ENCODE measurements around the gene CST3. TPM values are rescaled to one million over a fixed set of nuclear protein-coding genes. Genes with fewer than 3 reads are reported as not detected.
"Not testable (repeated sequence)": the region's sequence is repeated elsewhere in the genome, so short reads cannot be mapped to it uniquely, and the experiment has no call there.

The CST3 gene
- total RNA-seq, 3 donors from 2014 or later: 763 to 916 (median 852) TPM

DNA sequence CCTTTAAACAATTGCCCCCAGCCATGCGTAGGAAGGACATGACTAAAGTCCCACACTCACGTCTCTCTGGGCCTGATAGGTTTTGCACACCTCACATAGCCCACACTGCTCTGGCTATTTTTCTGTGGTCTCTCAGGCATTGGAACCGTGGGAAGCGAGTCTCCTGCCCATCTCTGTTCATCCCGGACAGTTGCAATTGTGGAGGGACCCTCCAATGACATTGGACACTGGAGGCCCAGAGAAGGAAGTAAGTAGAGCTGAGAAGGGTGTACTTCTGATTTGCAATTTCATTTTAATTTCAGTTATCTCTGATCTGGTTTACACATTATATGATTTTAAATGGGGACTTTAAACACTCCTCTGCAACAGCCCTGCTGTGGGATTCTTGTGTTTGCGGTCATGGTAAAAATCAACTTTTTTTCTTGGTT, 23.3 kb upstream of the CST3 start:
- no peaks in the 10 kb centered on the region for H3K36me3 ChIP-seq (ENCODE audit: low read depth)
- DNase-seq (no peak), ATAC-seq (no peak)
- no peaks in the 10 kb centered on the region for H3K9me3 ChIP-seq
- no peak for TF ChIP-seq CTCF (IDR thresholded peaks at IDR 0.05)
- intact Hi-C loops (cut with DNase I, micrococcal nuclease): no loop called here
- H3K4me3 ChIP-seq: no peak overlapping the region
- H3K4me1 ChIP-seq (ENCODE audit: low read depth): peaks cover 2% of the 10 kb centered on the region

GRCh38 chr20:23659989-23660837, 22.5 kb upstream of the CST3 start:
- DNase-seq: no peak

GRCh38 chr20:23659610-23659988, 21.8 kb upstream of the CST3 start:
- H3K4me3 ChIP-seq; ATAC-seq; DNase-seq; intact Hi-C loops (cut with DNase I, micrococcal nuclease); H3K4me1 ChIP-seq (ENCODE audit: low read depth); H3K36me3 ChIP-seq (ENCODE audit: low read depth); H3K9me3 ChIP-seq: not testable (repeated sequence)

More at GRCh38 chr20:23659989-23660837, 22.5 kb upstream of the CST3 start:
- Histone ChIP-seq H3K4me1 (ENCODE audit: low read depth) (peaks cover 2% of the 10 kb centered on the region), H3K9me3 (no peaks in the 10 kb centered on the region), H3K4me3 (no peak overlapping the region), H3K36me3 (ENCODE audit: low read depth) (no peaks in the 10 kb centered on the region)
- intact Hi-C loops (cut with DNase I, micrococcal nuclease): no loop called here
- ATAC-seq: no peak
- TF ChIP-seq CTCF (IDR thresholded peaks at IDR 0.05): no peak

DNA sequence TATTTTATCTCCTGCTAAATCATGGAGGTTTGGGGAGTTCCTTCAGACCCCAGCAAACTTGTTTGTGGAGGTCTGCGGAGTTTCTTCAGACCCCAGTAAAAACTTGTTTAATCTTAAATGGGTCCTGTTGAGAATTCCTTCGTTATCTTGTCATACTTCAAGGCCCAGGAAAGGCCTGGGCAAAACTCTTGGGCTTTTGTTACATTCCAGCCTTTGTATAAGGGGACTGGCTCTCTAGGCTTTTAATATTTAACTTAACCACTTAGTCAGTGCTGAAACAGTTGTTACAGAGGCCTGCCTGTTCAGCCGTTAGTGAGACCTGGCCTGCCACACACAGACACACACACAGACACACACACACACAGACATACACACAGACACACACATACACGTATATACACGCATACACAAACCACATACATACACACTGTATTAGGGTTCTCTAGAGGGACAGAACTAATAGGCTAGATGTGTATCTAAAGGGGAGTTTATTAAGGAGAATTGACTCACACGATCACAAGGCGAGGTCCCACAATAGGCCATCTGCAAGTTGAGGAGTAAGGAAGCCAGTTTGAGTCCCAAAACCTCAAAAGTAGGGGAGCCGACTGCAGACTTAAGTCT, 21.3 kb upstream of the CST3 start:
- Histone ChIP-seq H3K9me3 (no peaks in the 10 kb centered on the region), H3K4me1 (ENCODE audit: low read depth) (peaks cover 2% of the 10 kb centered on the region), H3K4me3 (no peak overlapping the region), H3K36me3 (ENCODE audit: low read depth) (no peaks in the 10 kb centered on the region)
- TF ChIP-seq CTCF (IDR thresholded peaks at IDR 0.05): no peak
- DNase-seq (no peak), ATAC-seq (no peak)
- intact Hi-C loops (cut with DNase I, micrococcal nuclease): no loop called here

DNA sequence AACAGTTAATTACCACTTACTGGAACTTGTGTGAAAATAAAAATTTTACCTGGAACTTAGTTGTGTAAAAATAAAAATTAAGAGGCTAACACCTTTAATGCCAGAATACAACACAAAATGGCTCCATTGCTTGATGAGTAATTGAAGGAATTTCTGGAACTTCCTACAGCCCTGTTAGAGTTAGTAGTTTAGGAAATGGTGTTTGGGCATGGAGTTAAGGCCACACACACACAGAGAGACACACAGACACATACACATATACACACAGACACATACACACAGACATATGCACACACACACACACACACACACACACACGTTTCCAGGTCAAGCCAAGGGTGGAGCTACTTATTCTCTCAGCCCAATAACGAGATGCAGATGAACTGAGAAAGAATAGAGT, 20.6 kb upstream of the CST3 start:
- H3K4me1 ChIP-seq (ENCODE audit: low read depth): peaks cover 2% of the 10 kb centered on the region
- no peak for TF ChIP-seq CTCF (IDR thresholded peaks at IDR 0.05)
- no peak for ATAC-seq

DNA sequence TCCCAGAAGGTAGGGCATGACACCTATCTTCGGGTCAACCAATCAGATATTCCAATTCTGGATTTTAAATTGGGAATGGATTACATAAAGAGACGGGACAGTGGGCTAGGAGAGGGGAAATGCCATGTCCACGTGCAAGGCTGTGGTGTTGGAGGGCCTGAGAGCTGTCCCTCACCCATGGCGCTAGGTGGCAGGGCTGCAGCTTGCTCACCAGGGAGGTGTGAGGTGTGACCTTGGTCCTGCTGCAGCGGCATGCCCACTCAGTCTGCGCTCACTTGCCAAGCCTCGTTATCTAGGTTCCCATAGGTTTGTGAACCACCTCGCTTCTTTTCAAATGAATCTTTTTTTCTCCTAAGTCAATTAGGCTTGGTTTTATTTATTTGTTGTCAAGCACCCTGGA, 19.4 kb upstream of the CST3 start:
- Histone ChIP-seq H3K4me1 (ENCODE audit: low read depth) (peaks cover 2% of the 10 kb centered on the region), H3K4me3 (no peak overlapping the region), H3K9me3 (no peaks in the 10 kb centered on the region), H3K36me3 (ENCODE audit: low read depth) (no peaks in the 10 kb centered on the region)
- DNase-seq: no peak
- intact Hi-C loops (cut with DNase I, micrococcal nuclease): no loop called here
- TF ChIP-seq CTCF (IDR thresholded peaks at IDR 0.05): no peak
- ATAC-seq: no peak

More for the DNA sequence above, 20.6 kb upstream of the CST3 start:
- H3K36me3 ChIP-seq (ENCODE audit: low read depth): no peaks in the 10 kb centered on the region
- no peak for DNase-seq
- H3K9me3 ChIP-seq: no peaks in the 10 kb centered on the region
- no peak overlapping the region for H3K4me3 ChIP-seq
- intact Hi-C loops (cut with DNase I, micrococcal nuclease): no loop called here
